AG04450 (cell line): ENCODE data around the gene PRKD1. TPM values are rescaled to one million over a fixed set of nuclear protein-coding genes. Genes with fewer than 3 reads are reported as not detected.

Source experiments
- CTCF ChIA-PET: fragments of 300-600, 350-600 bp; formaldehyde crosslinking; extraction: SDS; loops from one replicate; lab custom pipeline; 2022; ENCODE audit warnings: antibody characterized with exemption, inconsistent platforms; lab: Charles Lee
- POLR2A ChIA-PET: fragments of 350-600 bp; formaldehyde crosslinking; extraction: SDS; loops from one replicate; lab custom pipeline; 2021; ENCODE audit warnings: antibody characterized with exemption, inconsistent platforms; lab: Yijun Ruan, JAX
- DNase-seq: peaks from one replicate; pipeline ENCODE4 v3.0.0-alpha.2; 2011; ENCODE audit warnings: low read depth, low spot score
- H3K27ac ChIP-seq: one replicate; pipeline ENCODE4 v1.5.1; 2012; ENCODE audit warnings: low read depth, low read length, control low read depth
- H3K27me3 ChIP-seq: one replicate; pipeline ENCODE4 v1.6.0; 2012; ENCODE audit warnings: low read length; ENCODE audit not compliant: control insufficient read depth, insufficient read depth
- H3K4me3 ChIP-seq: 2 replicates; pipeline ENCODE4 v1.5.1; 2011; ENCODE audit warnings: mild to moderate bottlenecking, low read depth, low read length, control low read depth
- H3K9me3 ChIP-seq: 2 replicates; pipeline ENCODE4 v1.5.1; 2012; ENCODE audit warnings: low read length; ENCODE audit not compliant: control insufficient read depth, insufficient read depth
- CTCF ChIP-seq: IDR thresholded peaks from 2 replicates; pipeline ENCODE4 v1.5.1; 2011; ENCODE audit warnings: low read depth, low read length, control low read depth, inconsistent platforms
- polyA plus RNA-seq: library from polyadenylated mRNA; depleted of rRNA; stranded (reverse); fragments of >200 nt; gene quantifications from 2 replicates; pipeline ENCODE4 v1.2.3, GENCODE V29; 2011

Gene PRKD1
- polyA plus RNA-seq, 1 experiment: 24.5 TPM

DNA sequence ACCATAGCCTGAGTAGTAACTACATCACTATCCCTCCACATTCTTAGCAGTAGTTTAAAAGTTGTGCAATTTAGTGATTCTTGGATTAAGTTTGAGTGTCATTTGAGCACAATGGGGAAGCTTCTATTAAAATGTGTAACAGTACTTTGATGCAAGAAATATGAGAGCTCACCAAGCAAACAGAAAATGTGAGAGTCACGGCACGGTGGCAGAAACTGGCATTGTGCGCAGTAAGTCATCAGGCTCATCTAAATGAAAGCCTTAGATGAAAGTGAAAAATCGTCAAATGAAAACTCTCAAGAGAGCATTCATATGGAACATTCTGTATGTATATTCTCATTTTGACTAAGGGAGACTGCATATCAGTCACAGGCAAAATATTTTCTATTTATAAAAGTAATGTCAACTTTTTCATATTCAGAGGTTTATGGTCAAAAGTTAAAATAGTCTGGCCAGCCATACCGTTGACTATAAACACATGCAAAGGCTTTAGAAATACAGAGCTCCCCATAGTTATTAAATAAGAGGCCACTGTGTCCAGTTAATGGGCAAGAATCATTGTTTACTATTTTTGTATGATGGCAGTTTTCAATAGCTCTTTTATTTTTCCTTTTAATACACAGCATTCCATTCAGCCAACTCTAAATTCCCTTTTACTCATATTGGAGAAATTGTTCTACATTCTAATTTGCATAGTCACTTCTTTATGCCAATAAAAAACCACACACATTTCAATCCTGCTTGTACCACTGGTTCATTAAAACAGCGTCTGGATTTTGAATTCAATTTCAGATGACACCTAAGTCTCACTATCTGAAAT lies 167.9 kb downstream of the PRKD1 start:
- Histone ChIP-seq H3K4me3 (no peak overlapping the region), H3K27me3 (no peaks in the 10 kb centered on the region), H3K27ac (no peak overlapping the region), H3K9me3 (no peaks in the 10 kb centered on the region)
- POLR2A ChIA-PET: no interaction called here
- no peak for TF ChIP-seq CTCF
- CTCF ChIA-PET: interaction anchor here (0.5 to 1.8 kb wide), 2 partner anchors 212 to 455 kb away, joined by 3 to 4 read pairs; no protein-coding TSS in a partner anchor
- DNase-seq: no peak

DNA sequence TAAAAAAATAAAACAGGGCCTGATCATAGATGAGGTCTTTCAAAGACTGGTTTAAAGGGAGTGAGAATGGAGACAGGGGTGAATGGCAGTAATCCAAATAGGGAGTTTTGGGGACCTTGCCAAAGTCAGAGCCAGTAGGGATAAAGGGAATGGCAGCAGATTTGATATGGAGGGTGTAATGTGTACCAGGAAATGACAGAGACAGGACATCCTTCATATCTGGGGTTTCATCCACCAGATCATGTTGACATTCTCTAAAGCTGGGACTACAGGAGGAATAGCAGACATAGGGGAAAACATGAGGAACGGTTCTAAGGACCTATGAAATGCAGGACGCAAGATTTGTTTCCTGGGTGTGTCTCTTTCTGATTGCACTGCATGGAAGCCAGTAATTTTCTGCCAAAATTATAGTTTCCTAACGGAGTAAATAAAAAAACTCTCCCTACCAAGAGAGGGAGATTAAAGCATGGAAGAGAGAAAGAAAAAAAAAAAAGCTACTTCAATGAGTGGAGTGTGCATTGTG lies 169.9 kb downstream of the PRKD1 start:
- no peak overlapping the region for H3K4me3 ChIP-seq
- CTCF ChIA-PET: no interaction called here
- POLR2A ChIA-PET: no interaction called here
- no peaks in the 10 kb centered on the region for H3K27me3 ChIP-seq
- H3K9me3 ChIP-seq: no peaks in the 10 kb centered on the region
- no peak for TF ChIP-seq CTCF
- no peak overlapping the region for H3K27ac ChIP-seq
- DNase-seq: no peak

GRCh38 chr14:29757188-29757680 lies 170.4 kb downstream of the PRKD1 start:
- POLR2A ChIA-PET: no interaction called here
- DNase-seq: no peak
- CTCF ChIA-PET: no interaction called here
- no peaks in the 10 kb centered on the region for H3K27me3 ChIP-seq
- H3K9me3 ChIP-seq: no peaks in the 10 kb centered on the region
- H3K27ac ChIP-seq: no peak overlapping the region
- H3K4me3 ChIP-seq: no peak overlapping the region
- TF ChIP-seq CTCF: no peak

- ChIA-PET CTCF (no interaction called here), POLR2A (no interaction called here)
- no peak overlapping the region for H3K27ac ChIP-seq
- no peak overlapping the region for H3K4me3 ChIP-seq
- H3K9me3 ChIP-seq: no peaks in the 10 kb centered on the region
- TF ChIP-seq CTCF: no peak
- no peak for DNase-seq
- H3K27me3 ChIP-seq: no peaks in the 10 kb centered on the region
Observed at GRCh38 chr14:29756019-29756385, 171.6 kb downstream of the PRKD1 start.
